Endometrial microvascular endothelial cells (primary cell): Measurements from ENCODE around the gene KRT34. TPM values are rescaled to one million over a fixed set of nuclear protein-coding genes. Genes with fewer than 3 reads are reported as not detected.
"Not testable (repeated sequence)": the region's sequence is repeated elsewhere in the genome, so short reads cannot be mapped to it uniquely, and the experiment has no call there.

Experiments used
- in situ Hi-C: cut with HindIII; loops from 2 replicates; pipeline ENCODE4 v1.10.0; 2017; ENCODE audit warnings: low sequenced_read_pairs, low pct_unique_long_range_greater_than_20kb; ENCODE audit errors: inconsistent ontology term
- total RNA-seq: library from RNA; depleted of rRNA; stranded (reverse); fragments of >200 nt; gene quantifications from one replicate; pipeline ENCODE4 v1.2.3, GENCODE V29; 2015; ENCODE audit errors: inconsistent ontology term

KRT34 gene
- total RNA-seq, 1 donor from 2014 or later, result not detected

DNA sequence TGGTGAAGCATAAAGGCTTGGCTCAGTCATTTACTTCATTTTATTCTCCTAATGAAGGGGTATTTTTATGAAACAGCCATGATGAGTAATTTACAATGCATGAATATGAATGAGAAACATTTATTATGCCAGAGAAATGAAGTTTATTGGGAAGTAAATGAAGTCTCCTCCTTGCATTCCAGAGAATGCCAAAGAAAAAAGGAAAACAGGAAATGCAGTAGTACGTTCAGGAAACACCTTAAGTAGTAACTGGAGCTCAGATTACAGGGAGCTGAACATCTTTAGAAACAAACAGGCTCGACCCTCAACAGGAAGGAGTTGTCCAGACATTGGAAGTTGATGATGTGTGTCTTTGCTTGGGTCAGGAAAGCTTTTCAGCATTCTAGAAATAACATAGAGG is 4.6 kb downstream of the KRT34 start:
- in situ Hi-C loops, result no loop called here

DNA sequence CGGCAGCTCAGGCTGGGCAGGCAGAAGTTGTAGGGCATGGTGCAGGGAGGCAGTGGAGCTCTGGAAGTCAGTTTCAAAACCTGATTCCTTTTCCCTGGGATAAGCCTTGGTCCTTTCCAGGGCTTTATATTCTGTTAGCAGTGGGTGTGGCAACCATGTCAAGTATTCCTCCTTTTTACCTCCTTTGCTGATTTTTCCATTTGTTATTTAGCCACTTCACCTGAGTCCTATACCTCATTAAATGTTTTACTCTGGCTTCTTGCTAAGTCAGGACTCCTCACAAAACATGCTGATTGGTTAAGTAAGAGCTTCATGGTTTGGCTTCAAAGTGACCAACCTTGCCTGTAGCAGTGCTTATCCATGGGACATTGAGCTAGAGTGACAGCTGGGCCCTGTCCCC is 12.4 kb downstream of the KRT34 start, which contains the start of gene KRT33B:
Gene KRT33B (minus strand): TSS at position 101 of the 400 bp plus-strand sequence. CDS start 63 bp downstream, at position 38.
- in situ Hi-C loops, result no loop called here

DNA sequence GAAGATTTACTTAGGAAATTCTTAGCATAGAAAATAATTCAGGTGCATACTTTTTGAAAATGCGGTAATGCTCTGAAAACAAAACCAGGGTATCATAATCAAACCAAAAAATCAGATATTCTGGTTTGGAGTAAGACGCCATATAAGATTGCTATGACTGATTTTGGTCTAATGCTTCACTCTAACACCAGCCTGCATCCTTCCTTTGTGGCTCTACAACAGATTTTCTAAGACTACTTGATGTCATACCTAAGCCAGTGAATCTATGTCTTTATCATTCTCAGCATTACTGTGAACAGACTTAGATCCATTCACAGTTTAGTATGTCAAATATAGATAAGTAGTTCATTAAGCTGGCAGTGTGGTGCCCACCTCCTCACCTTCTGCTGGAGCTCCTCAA is 13.1 kb downstream of the KRT34 start:
- in situ Hi-C loops, result no loop called here

DNA sequence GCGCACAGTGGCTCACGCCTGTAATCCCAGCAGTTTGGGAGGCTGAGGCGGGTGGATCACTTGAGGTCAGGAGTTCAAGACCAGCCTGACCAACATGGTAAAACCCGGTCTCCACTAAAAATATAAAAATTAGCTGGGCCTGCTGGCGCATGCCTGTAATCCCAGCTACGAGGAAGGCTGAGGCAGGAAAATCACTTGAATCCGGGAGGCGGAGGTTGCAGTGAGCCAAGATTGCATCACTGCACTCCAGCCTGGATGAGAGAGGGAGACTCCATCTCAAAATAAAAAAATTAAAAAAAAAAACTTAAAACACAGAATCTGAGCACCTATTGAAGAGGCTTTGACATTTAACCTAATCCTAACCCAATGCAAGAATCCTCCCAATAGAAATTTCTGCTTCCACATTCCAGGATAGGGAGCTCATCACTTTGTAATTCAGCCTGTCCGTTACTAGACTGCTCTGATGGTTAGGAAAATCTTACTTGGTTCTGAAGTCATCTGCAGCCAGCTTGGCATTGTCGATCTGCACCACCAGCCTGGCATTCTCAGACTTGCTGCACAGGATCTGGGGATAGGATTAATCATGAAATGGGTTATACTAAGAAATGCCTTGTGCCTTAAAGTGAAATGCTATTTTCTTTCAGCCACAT is 14.6 kb downstream of the KRT34 start:
- in situ Hi-C loops, result no loop called here

DNA sequence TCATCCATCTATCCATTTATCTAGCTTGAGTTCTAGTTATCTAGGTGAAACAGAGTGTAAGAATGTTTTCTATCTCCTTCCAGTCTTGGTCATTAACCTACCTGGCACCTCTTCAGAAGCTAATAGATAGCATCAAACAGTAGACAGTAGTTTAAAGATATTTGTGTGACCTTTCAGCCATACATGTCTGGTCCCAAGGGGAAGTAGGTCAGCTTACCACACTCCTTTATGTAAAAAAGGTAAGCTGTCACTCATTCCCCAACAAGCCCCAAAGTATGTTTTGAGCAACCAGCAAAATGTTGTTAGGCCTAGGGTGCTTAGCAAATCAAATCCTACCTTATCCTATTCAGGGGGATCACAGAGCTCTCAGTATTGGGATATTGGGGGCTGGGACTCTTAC is 16.0 kb downstream of the KRT34 start:
- in situ Hi-C loops, result no loop called here

DNA sequence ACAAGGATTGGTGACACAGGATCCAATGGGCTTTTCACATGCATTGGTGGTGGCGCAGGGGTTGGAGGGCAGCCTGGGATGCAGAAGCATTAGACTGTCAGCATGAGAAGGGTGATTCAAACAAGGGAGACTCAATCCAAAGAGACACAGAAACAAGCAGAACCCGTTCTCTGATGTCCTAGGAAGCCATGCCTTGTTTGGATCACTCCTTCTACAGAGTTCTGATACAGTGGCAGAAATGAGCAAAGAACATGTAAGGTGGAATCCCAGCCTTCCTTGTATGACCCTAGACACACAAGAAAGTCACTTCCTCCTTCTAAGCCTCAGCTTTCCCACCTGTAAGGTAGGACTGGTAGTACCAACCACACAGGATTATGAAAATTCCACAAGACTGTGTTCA is 18.2 kb downstream of the KRT34 start:
- in situ Hi-C loops, result no loop called here

DNA sequence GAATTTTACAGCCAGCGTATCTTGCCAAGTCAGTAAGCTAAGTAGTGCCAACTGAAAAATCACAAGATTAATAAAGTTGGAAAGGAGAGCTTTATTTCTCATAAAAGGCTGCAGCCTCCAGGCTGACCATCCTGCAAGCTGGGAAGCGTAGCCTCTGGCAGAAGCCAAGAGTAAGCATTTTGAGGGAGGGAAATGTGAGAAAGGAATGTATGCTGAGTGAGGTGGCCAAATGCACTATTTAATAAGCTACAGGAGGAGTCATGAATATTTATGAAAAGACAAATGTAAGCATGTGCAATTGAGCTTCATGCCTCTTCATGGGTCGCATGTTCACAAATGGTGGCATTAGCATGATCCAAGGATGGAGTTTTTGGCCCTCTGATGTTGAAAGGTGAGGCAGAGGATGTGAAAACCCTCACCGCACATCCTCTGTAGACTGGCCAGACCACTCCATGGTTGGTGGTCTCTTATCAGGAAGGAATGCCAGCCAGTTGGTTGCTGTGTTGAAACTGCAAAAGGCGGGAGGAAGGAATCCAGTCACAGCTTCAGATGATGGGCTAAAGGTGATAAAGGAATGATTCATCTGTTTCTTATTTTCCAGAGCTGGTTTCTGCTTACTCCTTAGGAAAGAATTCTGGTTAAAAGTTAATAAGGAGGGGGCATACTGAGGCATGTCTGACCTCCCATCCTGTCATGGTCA is 21.7 kb downstream of the KRT34 start:
- in situ Hi-C loops, result no loop called here

DNA sequence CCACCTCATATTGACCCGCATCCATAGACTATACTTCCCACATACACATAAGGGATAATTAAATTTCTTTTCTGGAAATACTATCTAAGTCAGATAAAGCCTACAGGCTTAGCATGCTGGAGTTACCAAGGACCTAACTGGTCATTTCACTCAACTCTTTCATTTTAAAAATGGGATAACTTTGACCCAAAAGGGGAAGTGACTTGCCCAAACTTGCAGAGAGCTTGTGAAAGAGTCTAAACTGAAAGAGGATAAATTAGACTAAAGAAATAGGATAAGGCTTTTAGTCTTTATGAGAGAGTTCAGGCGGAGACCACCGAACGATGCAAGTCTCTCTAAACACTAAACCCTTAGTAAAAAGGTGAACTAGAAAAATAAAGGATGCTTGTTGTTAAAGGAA is 27.6 kb downstream of the KRT34 start:
- in situ Hi-C loops, result no loop called here

DNA sequence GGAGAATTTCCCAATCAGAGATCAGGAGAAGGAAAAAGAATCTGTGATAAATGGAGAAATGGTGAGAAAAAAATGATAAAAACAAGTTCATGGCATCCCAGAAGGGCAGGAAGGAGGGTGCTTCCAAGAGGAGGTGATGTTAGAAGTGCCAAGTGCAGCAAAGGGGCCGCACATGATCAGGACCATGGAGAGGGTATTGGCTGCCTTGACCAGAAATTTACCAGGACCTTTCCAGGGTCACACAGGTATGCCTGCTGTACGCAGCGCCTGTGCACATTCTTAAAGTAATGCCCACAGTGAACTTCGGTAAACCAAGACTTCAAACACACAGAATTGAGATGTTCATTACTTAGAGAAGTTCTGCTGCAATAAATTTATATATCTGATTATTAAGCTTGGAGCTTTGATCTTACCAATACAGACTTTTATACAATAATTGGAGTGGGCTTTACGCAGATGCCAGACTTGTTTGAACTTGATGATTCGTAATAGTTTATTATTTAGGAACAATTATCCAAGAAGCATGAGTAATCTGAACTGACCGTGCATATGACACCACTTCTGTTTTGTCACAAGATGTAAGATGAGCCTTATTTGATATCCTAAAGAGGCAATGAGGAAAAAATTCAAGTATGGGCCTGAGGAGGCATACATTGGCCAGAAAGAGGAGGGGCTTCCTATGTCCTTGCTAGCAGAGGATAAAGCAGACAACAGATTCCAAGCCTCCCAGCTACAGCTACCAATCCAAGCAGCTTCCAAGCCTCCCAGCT is 29.3 kb downstream of the KRT34 start:
- in situ Hi-C loops, result no loop called here

DNA sequence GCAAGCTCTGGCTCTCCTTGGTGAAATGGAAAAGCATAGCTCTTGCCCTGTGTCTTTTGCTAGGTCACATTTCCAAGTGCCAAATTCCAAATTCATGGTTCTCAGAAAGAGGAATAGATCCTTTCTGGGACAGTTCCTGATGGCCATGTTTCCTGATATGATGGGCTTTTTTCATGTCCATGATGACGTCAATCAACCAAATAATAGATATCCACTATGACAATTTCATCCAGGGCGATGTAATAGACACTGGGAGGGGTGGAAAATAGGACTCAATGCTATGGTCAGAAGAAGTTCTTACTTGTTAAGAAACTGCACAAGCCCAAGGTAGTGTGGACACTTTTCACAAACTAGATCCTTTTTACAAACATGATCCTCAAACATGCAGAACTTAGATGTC is 30.9 kb downstream of the KRT34 start:
- in situ Hi-C loops, result no loop called here

DNA sequence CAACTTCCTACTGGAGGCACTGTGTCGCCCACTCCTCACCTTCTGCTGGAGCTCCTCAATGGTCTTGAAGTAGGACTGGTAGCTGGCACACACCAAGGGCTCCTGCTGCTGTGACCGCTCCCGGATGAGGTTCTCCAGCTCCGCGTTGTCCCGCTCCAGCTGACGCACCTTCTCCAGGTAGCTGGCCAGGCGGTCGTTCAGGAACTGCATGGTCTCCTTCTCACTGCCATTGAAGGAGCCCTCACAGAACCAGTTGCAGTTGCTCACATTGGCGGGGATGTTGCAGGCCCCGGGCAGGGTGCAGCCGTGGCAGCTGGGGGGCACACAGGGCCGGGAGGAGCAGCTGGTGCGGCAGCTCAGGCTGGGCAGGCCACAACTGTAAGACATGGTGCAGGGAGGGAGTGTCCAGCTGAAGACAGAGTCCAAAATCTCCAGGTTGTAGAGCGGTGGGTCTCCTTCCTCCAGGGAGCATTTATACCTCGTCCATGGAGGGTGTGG is 31.7 kb downstream of the KRT34 start, which contains the start of gene KRT33A:
Gene KRT33A (minus strand): TSS at position 448 of the 498 bp plus-strand sequence. CDS start 61 bp downstream, at position 387.
- in situ Hi-C loops, result not testable (repeated sequence)

DNA sequence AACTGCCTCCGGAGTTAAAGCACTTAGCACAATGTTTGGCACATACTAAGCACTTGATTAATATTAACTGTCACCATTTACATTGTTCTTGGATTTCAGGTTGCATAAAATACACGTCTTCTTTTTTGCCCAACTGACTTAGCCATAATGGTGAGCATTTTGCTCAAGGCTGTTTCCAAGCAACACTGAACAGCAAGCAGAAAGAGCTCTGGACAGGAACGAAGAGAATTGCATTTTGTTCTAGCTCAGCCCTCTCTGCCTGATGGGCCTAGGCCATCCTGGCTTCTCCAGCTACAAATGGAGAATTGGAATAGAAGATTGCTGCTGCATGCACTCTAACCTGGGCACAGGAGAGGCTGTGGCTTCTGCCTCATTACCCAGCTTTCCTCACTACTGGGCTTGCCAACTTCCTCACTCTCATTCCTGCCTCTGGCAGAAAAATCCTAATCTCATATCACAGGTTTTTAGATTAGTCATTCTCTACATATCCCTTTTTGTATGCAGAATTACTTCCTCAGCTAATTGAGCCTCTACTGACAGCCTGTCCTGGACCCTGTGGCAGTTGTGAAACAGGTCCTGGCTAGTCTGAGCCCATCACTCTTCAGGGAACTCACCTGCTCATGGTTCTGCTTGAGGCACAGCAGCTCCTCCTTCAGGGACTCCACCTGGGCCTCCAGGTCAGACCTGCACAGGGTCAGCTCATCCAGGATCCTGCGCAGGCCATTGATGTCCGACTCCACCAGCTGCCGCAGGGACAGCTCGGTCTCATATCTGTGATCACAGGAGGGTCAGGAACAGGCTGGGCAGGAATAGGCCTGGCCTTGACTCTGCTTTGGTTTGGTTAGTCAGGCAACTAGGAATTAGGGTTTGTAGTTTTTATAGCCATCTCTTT is 34.0 kb downstream of the KRT34 start:
- in situ Hi-C loops, result no loop called here

DNA sequence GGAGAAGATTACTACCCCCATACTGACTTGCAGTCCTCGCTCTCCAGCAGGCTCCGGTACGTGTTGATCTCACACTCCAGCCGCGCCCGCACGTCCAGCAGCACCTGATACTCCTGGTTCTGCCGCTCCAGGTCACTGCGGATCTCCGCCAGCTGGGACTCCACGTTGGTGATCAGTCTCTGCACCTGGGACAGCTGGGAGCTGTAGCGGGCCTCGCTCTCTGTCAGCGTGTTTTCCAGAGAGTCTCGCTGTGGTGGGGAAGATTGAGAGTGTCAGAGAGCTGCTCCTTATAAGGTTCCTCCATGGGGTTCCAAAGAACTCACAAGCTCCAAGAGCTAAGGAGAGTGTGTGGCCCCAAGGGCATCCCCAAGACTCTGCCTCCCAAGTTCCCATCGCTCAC is 35.7 kb downstream of the KRT34 start:
- in situ Hi-C loops, result not testable (repeated sequence)

DNA sequence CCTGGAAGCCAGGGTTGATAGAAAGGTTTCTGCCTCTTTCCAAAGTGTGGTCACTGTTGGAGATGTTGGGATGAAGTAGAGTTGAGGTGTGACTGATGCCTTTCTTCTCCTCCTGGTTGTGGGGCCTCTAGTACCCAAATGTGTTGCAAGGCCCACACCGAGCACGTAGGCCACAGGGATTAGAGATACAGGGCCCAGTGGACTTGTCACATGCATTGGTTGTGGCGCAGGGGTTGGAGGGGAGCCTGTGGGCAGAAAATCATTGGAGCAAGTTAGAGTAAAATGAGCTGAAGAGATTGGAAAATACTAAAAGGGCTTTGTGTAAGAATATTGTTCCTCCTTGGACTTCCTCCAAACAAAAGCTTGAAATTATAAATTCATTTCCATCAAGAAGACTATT is 36.1 kb downstream of the KRT34 start:
- in situ Hi-C loops, result no loop called here

DNA sequence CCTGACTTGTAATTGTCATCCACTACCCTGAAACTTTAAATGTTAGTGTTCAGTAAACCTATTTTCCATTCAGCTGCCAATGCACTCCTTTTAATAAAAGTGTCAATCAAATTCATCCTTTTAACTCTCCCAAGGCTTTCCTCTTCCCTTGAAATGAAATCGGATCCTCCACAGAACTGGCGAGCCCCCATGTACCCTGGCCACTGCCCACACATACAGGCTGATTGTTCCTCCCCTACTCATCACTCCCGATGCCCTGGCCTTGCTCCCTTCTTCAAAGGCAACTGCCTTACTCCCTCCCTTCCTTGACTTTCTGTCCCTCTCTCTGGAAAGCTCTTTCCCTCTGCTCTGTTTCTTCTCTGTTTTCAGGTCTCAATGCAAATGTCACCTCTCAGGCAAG is 39.1 kb downstream of the KRT34 start:
- in situ Hi-C loops, result no loop called here

DNA sequence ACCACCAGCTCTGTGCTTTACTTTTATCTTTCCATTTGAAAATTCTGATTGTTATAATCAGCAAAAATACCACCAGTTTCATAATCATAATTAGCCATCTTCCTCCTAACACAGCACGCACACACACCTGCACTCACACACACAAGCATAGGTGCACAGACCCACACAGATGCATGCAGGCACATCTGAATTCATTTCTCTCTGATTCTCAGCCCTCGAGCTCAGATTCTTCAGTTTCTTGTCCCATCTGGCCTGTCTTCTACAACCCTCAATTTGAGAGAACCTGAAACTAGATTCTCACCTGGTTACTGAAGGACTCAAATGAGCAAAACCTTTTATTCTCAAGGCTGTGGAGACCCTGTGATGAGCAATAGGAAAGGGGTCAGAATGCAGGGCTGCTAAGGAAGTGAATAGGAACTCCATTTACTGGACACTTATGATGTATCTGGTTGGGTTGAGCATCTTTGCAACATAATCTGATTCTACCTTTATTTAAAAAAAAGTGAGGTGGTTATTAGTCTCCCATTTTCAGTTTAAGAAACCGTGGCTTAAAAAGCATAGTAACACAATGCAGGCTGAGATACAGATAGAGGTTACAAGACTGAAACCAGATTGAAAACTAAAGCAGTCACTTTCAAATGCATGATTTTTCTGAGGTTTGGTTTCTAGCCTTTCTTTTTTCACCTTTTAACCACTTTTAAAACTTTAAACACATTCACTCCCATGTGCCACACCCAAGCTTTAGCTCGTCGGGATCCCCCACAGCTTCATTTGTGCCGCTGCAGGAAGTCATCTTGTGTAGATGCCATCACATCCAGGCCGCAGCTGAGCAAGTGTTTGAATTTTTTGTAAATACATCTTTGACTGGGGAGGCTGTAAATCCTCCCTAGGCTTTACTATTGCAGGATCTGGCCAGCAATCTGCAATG is 40.9 kb downstream of the KRT34 start:
- in situ Hi-C loops, result no loop called here

DNA sequence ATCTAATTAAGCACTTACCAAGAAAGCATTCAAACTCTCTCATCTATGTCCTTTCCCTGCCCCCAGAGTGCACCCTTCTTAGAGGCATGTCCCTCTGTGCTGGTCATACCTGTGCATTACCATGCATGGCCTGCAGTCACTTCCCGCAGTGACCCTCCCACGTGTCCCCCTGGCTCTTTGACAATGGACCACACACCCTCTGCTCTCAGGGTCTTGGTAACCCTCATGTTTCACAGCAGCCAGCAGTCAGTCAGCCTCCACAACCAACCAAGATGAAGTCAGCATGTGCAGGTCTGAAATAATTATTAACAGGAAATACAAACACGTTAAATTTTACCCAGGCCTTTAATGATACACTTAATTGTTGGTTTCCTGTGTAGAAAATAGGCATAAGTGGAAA is 41.6 kb downstream of the KRT34 start:
- in situ Hi-C loops, result no loop called here
